GM12892 (cell line): Measurements from ENCODE around the gene HES6.

Experiments
- POLR2A ChIP-seq: IDR thresholded peaks from 2 replicates; pipeline ENCODE4 v1.6.1; 2011; ENCODE audit warnings: low read depth, low read length, control low read depth
- POLR2AphosphoS5 ChIP-seq: IDR thresholded peaks from 2 replicates; pipeline ENCODE4 v1.6.1; 2011; ENCODE audit warnings: low read depth, low read length, control low read depth

GRCh38 chr2:238270606-238271005, 30.8 kb upstream of the HES6 start:
- TF ChIP-seq POLR2A (no peak), POLR2AphosphoS5 (no peak)
